Endothelial cell of umbilical vein (primary cell): ENCODE data around the gene MYH10.

ENCODE experiments used
- EZH2 ChIP-seq: IDR thresholded peaks from 2 replicates; pipeline ENCODE4 v1.6.1; 2012; ENCODE audit warnings: borderline replicate concordance, low read depth, mild to moderate bottlenecking, moderate library complexity, low read length, inconsistent platforms; ENCODE audit not compliant: severe bottlenecking
- GATA2 ChIP-seq: IDR thresholded peaks from 2 replicates; pipeline ENCODE4 v1.7.0; 2011; ENCODE audit warnings: low read depth, mild to moderate bottlenecking, moderate library complexity, mixed read lengths, low read length; ENCODE audit not compliant: insufficient read length, insufficient read depth
- JUN ChIP-seq: IDR thresholded peaks from 2 replicates; pipeline ENCODE4 v1.6.1; 2011; ENCODE audit warnings: borderline replicate concordance, low read depth; ENCODE audit not compliant: insufficient read length, insufficient read depth
- MAX ChIP-seq: IDR thresholded peaks from 2 replicates; pipeline ENCODE4 v1.6.1; 2011; ENCODE audit not compliant: insufficient read depth, insufficient read length
- MYC ChIP-seq: IDR thresholded peaks from one replicate; pipeline ENCODE4 v1.6.1; 2011; ENCODE audit warnings: mild to moderate bottlenecking, low read depth, low read length
- POLR2A ChIP-seq: IDR thresholded peaks from 2 replicates; pipeline ENCODE4 v1.6.1; 2012; ENCODE audit warnings: low read depth, mild to moderate bottlenecking, control low read depth, low read length
- POLR2AphosphoS5 ChIP-seq: IDR thresholded peaks from 2 replicates; pipeline ENCODE4 v1.6.1; 2012; ENCODE audit warnings: low read depth, mild to moderate bottlenecking, control low read depth, low read length, moderate library complexity; ENCODE audit not compliant: insufficient read depth
- TF ChIP-seq, protein P1 (sequence below), 2 donors: IDR thresholded peaks; 1 replicate in 1 of 2; 2 replicates in 1 of 2; pipeline ENCODE4 v1.5.1; 2011; ENCODE audit warnings: low read length in 2 of 2, mild to moderate bottlenecking in 2 of 2, moderate library complexity in 2 of 2, control low read depth in 1 of 2, inconsistent platforms in 1 of 2, low read depth in 1 of 2; ENCODE audit not compliant: insufficient read depth in 1 of 2; ENCODE audit errors: extremely low read depth in 1 of 2

DNA sequence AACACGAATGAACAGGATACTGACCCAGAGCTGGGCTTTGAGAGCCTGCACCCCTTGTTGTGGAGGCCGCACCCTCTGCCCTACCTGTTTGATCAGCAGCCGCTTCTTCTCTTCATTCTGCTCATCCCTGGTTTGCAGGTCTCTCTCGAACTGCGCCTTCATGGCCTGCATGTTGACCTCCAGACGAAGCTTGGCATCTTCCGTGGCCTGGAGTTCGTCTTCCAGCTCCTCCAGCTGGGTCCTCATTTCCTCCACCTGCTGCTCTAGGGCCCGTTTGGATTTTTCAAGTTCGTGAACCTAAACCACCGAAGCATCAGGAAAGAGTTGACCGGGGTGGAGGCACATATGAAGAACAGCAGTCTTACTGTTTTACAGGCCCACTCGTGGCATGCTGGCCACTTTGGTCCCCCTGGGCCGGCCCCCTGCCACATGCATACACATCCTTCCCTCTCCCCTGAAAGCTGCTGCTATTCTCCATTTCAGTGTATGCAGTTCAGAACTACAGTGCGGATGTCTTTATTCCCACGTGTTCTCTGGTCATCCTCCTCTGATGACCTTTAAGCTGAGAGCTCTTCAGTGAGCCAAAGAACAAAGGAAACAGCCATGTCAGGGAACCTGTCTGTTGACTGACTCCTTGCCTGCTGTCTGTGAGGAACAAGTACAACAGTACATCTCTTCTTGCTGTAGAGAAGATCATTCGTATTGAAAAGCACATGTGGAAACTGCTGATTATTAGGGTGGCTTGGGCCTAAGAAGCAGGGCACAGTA is 140.1 kb downstream of the MYH10 start:
- TF ChIP-seq POLR2A = no peak
- no peak for TF ChIP-seq POLR2AphosphoS5
- TF ChIP-seq, protein P1, sequence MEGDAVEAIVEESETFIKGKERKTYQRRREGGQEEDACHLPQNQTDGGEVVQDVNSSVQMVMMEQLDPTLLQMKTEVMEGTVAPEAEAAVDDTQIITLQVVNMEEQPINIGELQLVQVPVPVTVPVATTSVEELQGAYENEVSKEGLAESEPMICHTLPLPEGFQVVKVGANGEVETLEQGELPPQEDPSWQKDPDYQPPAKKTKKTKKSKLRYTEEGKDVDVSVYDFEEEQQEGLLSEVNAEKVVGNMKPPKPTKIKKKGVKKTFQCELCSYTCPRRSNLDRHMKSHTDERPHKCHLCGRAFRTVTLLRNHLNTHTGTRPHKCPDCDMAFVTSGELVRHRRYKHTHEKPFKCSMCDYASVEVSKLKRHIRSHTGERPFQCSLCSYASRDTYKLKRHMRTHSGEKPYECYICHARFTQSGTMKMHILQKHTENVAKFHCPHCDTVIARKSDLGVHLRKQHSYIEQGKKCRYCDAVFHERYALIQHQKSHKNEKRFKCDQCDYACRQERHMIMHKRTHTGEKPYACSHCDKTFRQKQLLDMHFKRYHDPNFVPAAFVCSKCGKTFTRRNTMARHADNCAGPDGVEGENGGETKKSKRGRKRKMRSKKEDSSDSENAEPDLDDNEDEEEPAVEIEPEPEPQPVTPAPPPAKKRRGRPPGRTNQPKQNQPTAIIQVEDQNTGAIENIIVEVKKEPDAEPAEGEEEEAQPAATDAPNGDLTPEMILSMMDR (IDR thresholded peaks at IDR 0.05; ENCODE audit: extremely low read depth in 1 of 2, insufficient read depth in 1 of 2, low read depth in 1 of 2, low read length in 2 of 2) = no peak
- TF ChIP-seq JUN = no peak
- TF ChIP-seq MYC = no peak
- TF ChIP-seq GATA2 = no peak
- TF ChIP-seq MAX = no peak
- TF ChIP-seq EZH2 = no peak
